Trophoblast cell (in vitro differentiated cells and primary cell): ENCODE data around the gene ZPLD1.

Experiments
- DNase-seq, 2 donors: peaks; one replicate each; pipeline ENCODE4 v3.0.0-alpha.2; 2016
- H2AFZ ChIP-seq: 2 replicates; pipeline ENCODE4 v1.6.1; 2013; ENCODE audit warnings: low read length, moderate library complexity, mild to moderate bottlenecking; ENCODE audit not compliant: insufficient read depth, poor library complexity
- H2AK5ac ChIP-seq: 2 replicates; pipeline ENCODE4 v1.6.1; 2013; ENCODE audit warnings: mild to moderate bottlenecking, low read length
- H2BK120ac ChIP-seq: 2 replicates; pipeline ENCODE4 v1.6.1; 2013; ENCODE audit warnings: low read length, mild to moderate bottlenecking, moderate library complexity; ENCODE audit not compliant: insufficient read depth, poor library complexity
- H2BK12ac ChIP-seq: 2 replicates; pipeline ENCODE4 v1.6.1; 2013; ENCODE audit warnings: mild to moderate bottlenecking, low read length, moderate library complexity
- H2BK5ac ChIP-seq: 2 replicates; pipeline ENCODE4 v1.6.1; 2013; ENCODE audit warnings: low read length, low read depth, moderate library complexity, mild to moderate bottlenecking; ENCODE audit not compliant: poor library complexity
- H3K14ac ChIP-seq: 2 replicates; pipeline ENCODE4 v1.6.1; 2013; ENCODE audit warnings: mild to moderate bottlenecking, low read length
- H3K18ac ChIP-seq: 2 replicates; pipeline ENCODE4 v1.6.1; 2013; ENCODE audit warnings: mild to moderate bottlenecking, low read length
- H3K23ac ChIP-seq: 2 replicates; pipeline ENCODE4 v1.6.1; 2013; ENCODE audit warnings: low read length
- H3K27ac ChIP-seq: 2 replicates; pipeline ENCODE4 v1.5.1; 2013; ENCODE audit warnings: low read depth, mild to moderate bottlenecking, inconsistent platforms, low read length, moderate library complexity
- H3K27me3 ChIP-seq: 2 replicates; pipeline ENCODE4 v1.6.1; 2013; ENCODE audit warnings: inconsistent platforms, mild to moderate bottlenecking, low read length, moderate library complexity; ENCODE audit not compliant: insufficient read depth
- H3K36me3 ChIP-seq, 2 experiments: 1 replicate in 1 of 2; 2 replicates in 1 of 2; pipeline ENCODE4 v1.6.1; 2013; ENCODE audit warnings: low read length in 2 of 2, mild to moderate bottlenecking in 2 of 2, moderate library complexity in 1 of 2; ENCODE audit not compliant: insufficient read depth in 2 of 2, control insufficient read depth in 1 of 2
- H3K4ac ChIP-seq: 2 replicates; pipeline ENCODE4 v1.6.1; 2013; ENCODE audit warnings: low read depth, mild to moderate bottlenecking, low read length, moderate library complexity
- H3K4me1 ChIP-seq, 2 experiments: 1 replicate in 1 of 2; 2 replicates in 1 of 2; pipeline ENCODE4 v1.6.1; 2013; ENCODE audit warnings: low read length in 2 of 2, mild to moderate bottlenecking in 2 of 2, moderate library complexity in 1 of 2; ENCODE audit not compliant: insufficient read depth in 2 of 2, control insufficient read depth in 1 of 2
- H3K4me2 ChIP-seq: 2 replicates; pipeline ENCODE4 v1.6.1; 2013; ENCODE audit warnings: inconsistent platforms, mild to moderate bottlenecking, low read length, moderate library complexity
- H3K4me3 ChIP-seq: 2 replicates; pipeline ENCODE4 v1.5.1; 2013; ENCODE audit warnings: mild to moderate bottlenecking, low read depth, low read length, inconsistent platforms
- H3K79me1 ChIP-seq: one replicate; pipeline ENCODE4 v1.6.1; 2013; ENCODE audit warnings: low read length
- H3K79me2 ChIP-seq: 2 replicates; pipeline ENCODE4 v1.6.1; 2013; ENCODE audit warnings: low read length, mild to moderate bottlenecking; ENCODE audit not compliant: control insufficient read depth, insufficient read depth, poor library complexity
- H3K9ac ChIP-seq: 2 replicates; pipeline ENCODE4 v1.6.1; 2013; ENCODE audit warnings: mild to moderate bottlenecking, low read length
- H3K9me3 ChIP-seq: 2 replicates; pipeline ENCODE4 v1.6.1; 2013; ENCODE audit warnings: low read depth, mild to moderate bottlenecking, control low read depth, inconsistent platforms, low read length; ENCODE audit not compliant: insufficient read depth
- H4K12ac ChIP-seq: 2 replicates; pipeline ENCODE4 v1.6.1; 2013; ENCODE audit warnings: low read depth, mild to moderate bottlenecking, low read length, moderate library complexity
- H4K8ac ChIP-seq: 2 replicates; pipeline ENCODE4 v1.6.1; 2013; ENCODE audit warnings: low read depth, mild to moderate bottlenecking, low read length, moderate library complexity
- H4K91ac ChIP-seq: one replicate; pipeline ENCODE4 v1.6.1; 2013; ENCODE audit warnings: low read depth, mild to moderate bottlenecking, low read length, moderate library complexity
- WGBS: extraction: QIAGEN DNeasy Blood & Tissue Kit; methylation state at CpG from one replicate; pipeline ENCODE4 v1.1.7; 2013; ENCODE audit warnings: missing lambda C conversion rate; ENCODE audit not compliant: insufficient read length, insufficient coverage; ENCODE audit errors: extremely low coverage; 5-methylcytosine and 5-hydroxymethylcytosine counted together

ZPLD1 gene

GRCh38 chr3:102449930-102450329 is 15.1 kb downstream of the ZPLD1 start:
- WGBS = no CpG with 5 or more reads among the region's 3 CpGs
- H3K9me3 ChIP-seq = no peaks in the 10 kb centered on the region
- H3K27ac ChIP-seq = no peak overlapping the region

GRCh38 chr3:102450976-102451375 is 16.2 kb downstream of the ZPLD1 start:
- no CpG with 5 or more reads among the region's 3 CpGs for WGBS
- DNase-seq = no peak

More at GRCh38 chr3:102449930-102450329, 15.1 kb downstream of the ZPLD1 start:
- H3K79me2 ChIP-seq = no peaks in the 10 kb centered on the region
- no peak overlapping the region for H4K91ac ChIP-seq
- H2BK120ac ChIP-seq = no peak overlapping the region
- H2BK12ac ChIP-seq = no peak overlapping the region
- no peak overlapping the region for H4K8ac ChIP-seq
- no peak overlapping the region for H4K12ac ChIP-seq
- no peak overlapping the region for H3K14ac ChIP-seq
- no peak overlapping the region for H3K23ac ChIP-seq
- no peak overlapping the region for H3K9ac ChIP-seq
- H3K36me3 ChIP-seq = no peaks in the 10 kb centered on the region
- DNase-seq = no peak
- no peak overlapping the region for H2AFZ ChIP-seq
- H3K4me2 ChIP-seq = no peak overlapping the region
- no peaks in the 10 kb centered on the region for H3K4me1 ChIP-seq
- no peaks in the 10 kb centered on the region for H3K79me1 ChIP-seq
- no peak overlapping the region for H3K4ac ChIP-seq
- H3K4me3 ChIP-seq = no peak overlapping the region
- H2BK5ac ChIP-seq = no peak overlapping the region
- H3K18ac ChIP-seq = no peak overlapping the region
- no peak overlapping the region for H2AK5ac ChIP-seq
- no peaks in the 10 kb centered on the region for H3K27me3 ChIP-seq

GRCh38 chr3:102451543-102451942 is 16.7 kb downstream of the ZPLD1 start:
- Histone ChIP-seq H2BK120ac (no peak overlapping the region), H2BK5ac (no peak overlapping the region), H3K4me3 (no peak overlapping the region), H2AFZ (no peak overlapping the region), H3K79me1 (no peaks in the 10 kb centered on the region), H4K8ac (no peak overlapping the region), H3K4ac (no peak overlapping the region), H3K18ac (no peak overlapping the region), H3K36me3 (no peaks in the 10 kb centered on the region), H2BK12ac (no peak overlapping the region), H3K79me2 (no peaks in the 10 kb centered on the region), H4K91ac (no peak overlapping the region), H3K4me1 (no peaks in the 10 kb centered on the region), H3K4me2 (no peak overlapping the region), H3K27me3 (no peaks in the 10 kb centered on the region), H4K12ac (no peak overlapping the region), H3K9me3 (no peaks in the 10 kb centered on the region), H2AK5ac (no peak overlapping the region), H3K23ac (no peak overlapping the region), H3K9ac (no peak overlapping the region), H3K27ac (no peak overlapping the region), H3K14ac (no peak overlapping the region)
- DNase-seq = no peak
- WGBS = no CpG with 5 or more reads among the region's 1 CpG

More at GRCh38 chr3:102450976-102451375, 16.2 kb downstream of the ZPLD1 start:
- Histone ChIP-seq H3K4me3 (no peak overlapping the region), H3K27ac (no peak overlapping the region), H4K8ac (no peak overlapping the region), H3K14ac (no peak overlapping the region), H3K4ac (no peak overlapping the region), H3K4me1 (no peaks in the 10 kb centered on the region), H3K36me3 (no peaks in the 10 kb centered on the region), H3K23ac (no peak overlapping the region), H3K9ac (no peak overlapping the region), H2BK5ac (no peak overlapping the region), H3K79me2 (no peaks in the 10 kb centered on the region), H4K91ac (no peak overlapping the region), H3K27me3 (no peaks in the 10 kb centered on the region), H3K79me1 (no peaks in the 10 kb centered on the region), H4K12ac (no peak overlapping the region), H2BK12ac (no peak overlapping the region), H2AFZ (no peak overlapping the region), H2AK5ac (no peak overlapping the region), H3K18ac (no peak overlapping the region), H3K4me2 (no peak overlapping the region), H3K9me3 (no peaks in the 10 kb centered on the region), H2BK120ac (no peak overlapping the region)

- H4K8ac ChIP-seq = no peak overlapping the region
- H2AK5ac ChIP-seq = no peak overlapping the region
- no peak overlapping the region for H3K23ac ChIP-seq
- H2AFZ ChIP-seq = no peak overlapping the region
- no peaks in the 10 kb centered on the region for H3K79me1 ChIP-seq
- no peak overlapping the region for H3K9ac ChIP-seq
- H2BK12ac ChIP-seq = no peak overlapping the region
- no peak overlapping the region for H2BK5ac ChIP-seq
- no peak overlapping the region for H3K4me3 ChIP-seq
- H3K9me3 ChIP-seq = no peaks in the 10 kb centered on the region
- no CpG with 5 or more reads among the region's 3 CpGs for WGBS
- H3K18ac ChIP-seq = no peak overlapping the region
- no peak overlapping the region for H3K14ac ChIP-seq
- no peaks in the 10 kb centered on the region for H3K79me2 ChIP-seq
- no peak overlapping the region for H3K27ac ChIP-seq
- H3K4ac ChIP-seq = no peak overlapping the region
- no peak for DNase-seq
- H3K4me1 ChIP-seq = no peaks in the 10 kb centered on the region
- H4K91ac ChIP-seq = no peak overlapping the region
- H3K27me3 ChIP-seq = no peaks in the 10 kb centered on the region
- no peak overlapping the region for H4K12ac ChIP-seq
- H3K4me2 ChIP-seq = no peak overlapping the region
- H2BK120ac ChIP-seq = no peak overlapping the region
- H3K36me3 ChIP-seq = no peaks in the 10 kb centered on the region
Observed at GRCh38 chr3:102454181-102454580, 19.4 kb downstream of the ZPLD1 start.
